Testis (tissue), 3 donors: Measurements from ENCODE around the gene FAM131C. TPM values are rescaled to one million over a fixed set of nuclear protein-coding genes. Genes with fewer than 3 reads are reported as not detected.

Experiments
- DNase-seq: peaks from one replicate; pipeline ENCODE4 v3.0.0-alpha.2; 2019
- H3K27ac ChIP-seq, 2 donors: fragments of 200-600 bp; sonication (generic); one replicate each; pipeline ENCODE4 v1.5.1; 2019
- H3K27me3 ChIP-seq: fragments of 200-600 bp; sonication (generic); one replicate; pipeline ENCODE4 v1.5.1; 2019
- H3K36me3 ChIP-seq: fragments of 200-600 bp; sonication (generic); one replicate; pipeline ENCODE4 v1.5.1; 2017; ENCODE audit warnings: low read depth; ENCODE audit errors: missing control alignments
- H3K4me1 ChIP-seq: fragments of 200-600 bp; sonication (generic); one replicate; pipeline ENCODE4 v1.5.1; 2019
- H3K4me3 ChIP-seq, 2 donors: fragments of 200-600 bp; sonication (generic); one replicate each; pipeline ENCODE4 v1.5.1; 2017 to 2019
- H3K9me3 ChIP-seq: fragments of 200-600 bp; sonication (generic); one replicate; pipeline ENCODE4 v1.5.1; 2017
- CTCF ChIP-seq, 3 experiments: fragments of 450-650 bp in 2 of 3; fragments of 200-600 bp in 1 of 3; sonication (generic) in 1 of 3; IDR thresholded peaks; one replicate each; pipeline ENCODE4 v1.5.1; 2016 to 2019; ENCODE audit warnings: antibody characterized with exemption in 3 of 3, mild to moderate bottlenecking in 2 of 3, moderate library complexity in 1 of 3
- POLR2A ChIP-seq: fragments of 450-650 bp; IDR thresholded peaks from one replicate; pipeline ENCODE4 v1.6.1; 2017; ENCODE audit warnings: antibody characterized with exemption, mild to moderate bottlenecking, moderate library complexity
- WGBS, 2 donors: methylation state at CpG; one replicate each; pipeline ENCODE4 v1.1.5; 2018; 5-methylcytosine and 5-hydroxymethylcytosine counted together
- intact Hi-C: fragments of 100-400 bp; cut with DNase I; formaldehyde crosslinking; loops from one replicate; pipeline ENCODE4 v1.15.1; 2023; ENCODE audit warnings: low total_unique reads
- polyA plus RNA-seq: library from polyadenylated mRNA; stranded (reverse); fragments of 350-450 nt; fragmentation: Illumina TruSeq; extraction: RNeasy Lipid Tissue Mini Kit (QIAGEN cat#74804); gene quantifications from one replicate; pipeline ENCODE4 v1.2.3, GENCODE V29; 2014; ENCODE audit warnings: low read depth, low replicate concordance; ENCODE audit not compliant: insufficient read depth
- total RNA-seq, 2 donors: library from RNA; depleted of rRNA; stranded (reverse); fragments of >200 nt; gene quantifications; one replicate each; pipeline ENCODE4 v1.2.3, GENCODE V29; 2016

Gene FAM131C
- total and polyA plus RNA-seq, 3 donors from 2014 or later: 0.42 to 1.2 (median 0.87) TPM

- intact Hi-C loops: loop anchor here (10.0 kb wide), 1 partner anchor 156 kb away; no protein-coding TSS in a partner anchor
Observed at GRCh38 chr1:16088351-16088911, 15.0 kb upstream of the FAM131C start.

DNA sequence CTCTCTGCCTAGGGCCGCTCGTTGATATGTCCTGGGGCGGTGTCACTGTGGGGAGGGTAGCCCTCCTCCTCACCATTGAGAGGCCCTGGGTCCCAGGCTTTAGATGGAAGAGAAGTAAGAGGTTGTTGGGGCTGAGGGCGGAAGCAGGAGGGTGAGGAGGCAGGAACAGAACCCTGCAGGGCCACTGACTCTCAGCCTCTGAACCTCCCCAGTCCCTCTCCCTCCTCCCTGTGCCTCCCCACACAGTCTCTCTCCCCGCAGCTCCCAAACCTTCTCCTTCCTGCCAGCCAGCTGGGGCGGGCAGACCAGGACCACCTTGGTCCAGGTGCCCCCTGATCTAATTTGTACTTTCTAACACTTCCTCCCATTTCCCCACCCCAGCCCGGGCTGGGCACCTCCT lies 14.3 kb upstream of the FAM131C start:
- TF ChIP-seq POLR2A: no peak
- TF ChIP-seq CTCF (IDR thresholded peaks at IDR 0.05): no peak
- Histone ChIP-seq H3K36me3 (no peaks in the 10 kb centered on the region), H3K27me3 (no peaks in the 10 kb centered on the region), H3K27ac (no peak overlapping the region), H3K4me3 (no peak overlapping the region), H3K9me3 (no peaks in the 10 kb centered on the region), H3K4me1 (no peaks in the 10 kb centered on the region)
- intact Hi-C loops: loop anchor here (10.0 kb wide), 1 partner anchor 157 kb away; no protein-coding TSS in a partner anchor
- WGBS, 2 donors: 73% methylated on average over 7 of the region's 7 CpGs
- no peak for DNase-seq

More at GRCh38 chr1:16088351-16088911, 15.0 kb upstream of the FAM131C start:
- Histone ChIP-seq H3K4me3 (no peak overlapping the region), H3K9me3 (no peaks in the 10 kb centered on the region), H3K36me3 (no peaks in the 10 kb centered on the region), H3K27me3 (no peaks in the 10 kb centered on the region), H3K27ac (no peak overlapping the region), H3K4me1 (no peaks in the 10 kb centered on the region)
- no peak for DNase-seq
- WGBS, 2 donors: 87 to 100% methylated on average over 1 to 17 of the region's 17 CpGs
- TF ChIP-seq POLR2A (no peak), CTCF (IDR thresholded peaks at IDR 0.05) (no peak)

- no peaks in the 10 kb centered on the region for H3K9me3 ChIP-seq
- H3K27me3 ChIP-seq: no peaks in the 10 kb centered on the region
- no peak overlapping the region for H3K27ac ChIP-seq
- no peaks in the 10 kb centered on the region for H3K4me1 ChIP-seq
- H3K4me3 ChIP-seq: no peak overlapping the region
- intact Hi-C loops: loop anchor here (10.0 kb wide), 1 partner anchor 159 kb away; no protein-coding TSS in a partner anchor
- WGBS, 2 donors: 68 to 71% methylated on average over 5 to 6 of the region's 6 CpGs
- no peaks in the 10 kb centered on the region for H3K36me3 ChIP-seq
- no peak for DNase-seq
- TF ChIP-seq CTCF (IDR thresholded peaks at IDR 0.05) (no peak), POLR2A (no peak)
Observed at GRCh38 chr1:16085522-16085921, 12.1 kb upstream of the FAM131C start.

DNA sequence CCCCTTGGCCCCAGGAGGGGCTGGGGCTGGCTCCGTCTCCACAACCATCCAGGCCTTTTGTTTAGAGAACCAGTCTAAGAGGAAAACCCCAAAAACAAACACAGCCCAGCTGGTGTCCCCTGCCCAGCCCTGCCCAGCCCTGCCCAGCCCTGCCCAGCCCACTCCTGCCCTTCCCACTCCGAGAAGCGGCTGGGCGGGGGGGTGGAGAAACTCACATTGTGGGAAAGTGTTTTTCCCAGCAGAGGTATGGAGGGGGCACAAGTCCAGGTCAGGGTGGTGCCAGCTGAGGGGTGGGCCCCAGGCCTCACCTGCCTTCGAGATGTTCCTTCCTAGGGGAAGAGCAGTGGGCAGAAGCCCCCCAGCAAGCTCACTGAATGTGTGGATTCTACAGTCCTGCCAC lies 10.0 kb upstream of the FAM131C start:
- no peak for DNase-seq
- WGBS, 2 donors: 94 to 97% methylated on average over 3 to 5 of the region's 5 CpGs
- Histone ChIP-seq H3K9me3 (no peaks in the 10 kb centered on the region), H3K4me1 (peaks cover 9% of the 10 kb centered on the region), H3K36me3 (no peaks in the 10 kb centered on the region), H3K4me3 (no peak overlapping the region), H3K27ac (no peak overlapping the region), H3K27me3 (no peaks in the 10 kb centered on the region)
- TF ChIP-seq CTCF (IDR thresholded peaks at IDR 0.05) (no peak), POLR2A (no peak)
- intact Hi-C loops: loop anchor here (10.0 kb wide), 1 partner anchor 161 kb away; no protein-coding TSS in a partner anchor
